Rectal smooth muscle tissue (tissue), 1 donor: ENCODE data around the gene TMUB2.

Experiments
- H3K27ac ChIP-seq: one replicate; pipeline ENCODE4 v1.7.0; 2013; ENCODE audit warnings: low read depth, low read length, inconsistent platforms
- H3K27me3 ChIP-seq: one replicate; pipeline ENCODE4 v1.7.0; 2013; ENCODE audit warnings: low read length; ENCODE audit not compliant: control insufficient read depth, insufficient read depth
- H3K36me3 ChIP-seq: one replicate; pipeline ENCODE4 v1.7.0; 2013; ENCODE audit warnings: low read length; ENCODE audit not compliant: control insufficient read depth, insufficient read depth
- H3K4me1 ChIP-seq: one replicate; pipeline ENCODE4 v1.7.0; 2013; ENCODE audit warnings: low read length; ENCODE audit not compliant: control insufficient read depth, insufficient read depth
- H3K4me3 ChIP-seq: one replicate; pipeline ENCODE4 v1.7.0; 2013; ENCODE audit warnings: low read length
- H3K9ac ChIP-seq: one replicate; pipeline ENCODE4 v1.7.0; 2013; ENCODE audit warnings: low read length

The TMUB2 gene

GRCh38 chr17:44199553-44200477 lies 13.0 kb downstream of the TMUB2 start, which contains the start of gene ATXN7L3:
Gene ATXN7L3, minus strand, starts transcription at chr17:44199884. Its CDS starts 1,814 bp downstream, at chr17:44198070.
- Histone ChIP-seq H3K4me3 (peak within 1 kb of the TSS; percentile 90), H3K27me3 (no peaks in the 10 kb centered on the region), H3K9ac (peak within 1 kb of the TSS; percentile 86)

GRCh38 chr17:44200478-44201155 lies 13.8 kb downstream of the TMUB2 start:
- Histone ChIP-seq H3K4me1 (peaks cover 5% of the 10 kb centered on the region), H3K4me3 (peak overlapping the region; percentile 90), H3K27ac (peak overlapping the region; percentile 95), H3K27me3 (no peaks in the 10 kb centered on the region), H3K36me3 (no peaks in the 10 kb centered on the region), H3K9ac (peak overlapping the region; percentile 86)

More at GRCh38 chr17:44199553-44200477, 13.0 kb downstream of the TMUB2 start, which contains the start of gene ATXN7L3:
- H3K4me1 ChIP-seq, result peaks cover 5% of the 10 kb centered on the region
- H3K36me3 ChIP-seq, result peaks cover 4% of the 10 kb centered on the region
- peak within 1 kb of the TSS; percentile 95 for H3K27ac ChIP-seq

- Histone ChIP-seq H3K27ac (no peak overlapping the region), H3K36me3 (peaks cover 8% of the 10 kb centered on the region), H3K4me3 (no peak overlapping the region), H3K27me3 (no peaks in the 10 kb centered on the region), H3K4me1 (peaks cover 5% of the 10 kb centered on the region), H3K9ac (no peak overlapping the region)
Measured at GRCh38 chr17:44202756-44203155, 16.0 kb downstream of the TMUB2 start.

- H3K4me3 ChIP-seq, result no peak overlapping the region
- H3K36me3 ChIP-seq, result peaks cover 15% of the 10 kb centered on the region
- no peak overlapping the region for H3K27ac ChIP-seq
- H3K4me1 ChIP-seq, result no peaks in the 10 kb centered on the region
- no peaks in the 10 kb centered on the region for H3K27me3 ChIP-seq
- no peak overlapping the region for H3K9ac ChIP-seq
Measured at GRCh38 chr17:44203731-44204440, 17.1 kb downstream of the TMUB2 start.

GRCh38 chr17:44204441-44204882 lies 17.7 kb downstream of the TMUB2 start:
- Histone ChIP-seq H3K36me3 (peaks cover 19% of the 10 kb centered on the region), H3K4me1 (no peaks in the 10 kb centered on the region), H3K27ac (no peak overlapping the region), H3K27me3 (no peaks in the 10 kb centered on the region), H3K4me3 (no peak overlapping the region), H3K9ac (no peak overlapping the region)

GRCh38 chr17:44205962-44206824 lies 19.4 kb downstream of the TMUB2 start:
- Histone ChIP-seq H3K27ac (no peak overlapping the region), H3K9ac (no peak overlapping the region), H3K27me3 (no peaks in the 10 kb centered on the region), H3K36me3 (peaks cover 27% of the 10 kb centered on the region), H3K4me3 (no peak overlapping the region), H3K4me1 (peaks cover 8% of the 10 kb centered on the region)

GRCh38 chr17:44206825-44207155 lies 20.0 kb downstream of the TMUB2 start:
- Histone ChIP-seq H3K4me1 (peaks cover 8% of the 10 kb centered on the region), H3K36me3 (peaks cover 33% of the 10 kb centered on the region), H3K4me3 (no peak overlapping the region)

GRCh38 chr17:44207319-44207718 lies 20.5 kb downstream of the TMUB2 start:
- Histone ChIP-seq H3K4me1 (peaks cover 8% of the 10 kb centered on the region), H3K27ac (no peak overlapping the region), H3K9ac (no peak overlapping the region), H3K4me3 (no peak overlapping the region), H3K27me3 (no peaks in the 10 kb centered on the region), H3K36me3 (peaks cover 33% of the 10 kb centered on the region)

More at GRCh38 chr17:44206825-44207155, 20.0 kb downstream of the TMUB2 start:
- Histone ChIP-seq H3K27ac (no peak overlapping the region), H3K27me3 (no peaks in the 10 kb centered on the region), H3K9ac (no peak overlapping the region)

GRCh38 chr17:44207743-44208142 lies 21.0 kb downstream of the TMUB2 start:
- H3K4me3 ChIP-seq, result no peak overlapping the region
- peaks cover 8% of the 10 kb centered on the region for H3K4me1 ChIP-seq
- no peaks in the 10 kb centered on the region for H3K27me3 ChIP-seq
- peaks cover 33% of the 10 kb centered on the region for H3K36me3 ChIP-seq
- no peak overlapping the region for H3K27ac ChIP-seq
- no peak overlapping the region for H3K9ac ChIP-seq

- H3K27me3 ChIP-seq, result no peaks in the 10 kb centered on the region
- H3K27ac ChIP-seq, result peak overlapping the region; percentile 47
- peak overlapping the region; percentile 0 for H3K9ac ChIP-seq
- H3K36me3 ChIP-seq, result peaks cover 46% of the 10 kb centered on the region
- H3K4me3 ChIP-seq, result peak overlapping the region; percentile 25
- H3K4me1 ChIP-seq, result peaks cover 8% of the 10 kb centered on the region
Measured at GRCh38 chr17:44209786-44210341, 23.1 kb downstream of the TMUB2 start.
